Muscle layer of colon (tissue), 2 donors: ENCODE measurements around the gene CIB2.
"Not testable (repeated sequence)": the region's sequence is repeated elsewhere in the genome, so short reads cannot be mapped to it uniquely, and the experiment has no call there.

Experiments used
- H3K27ac ChIP-seq: one replicate; pipeline ENCODE4 v1.7.0; 2013; ENCODE audit warnings: low read depth, mild to moderate bottlenecking, low read length, moderate library complexity
- H3K27me3 ChIP-seq, 2 donors: one replicate each; pipeline ENCODE4 v1.7.0; 2013; ENCODE audit warnings: low read length in 2 of 2, mild to moderate bottlenecking in 2 of 2; ENCODE audit not compliant: insufficient read depth in 2 of 2, control insufficient read depth in 1 of 2
- H3K36me3 ChIP-seq: one replicate; pipeline ENCODE4 v1.7.0; 2013; ENCODE audit warnings: mild to moderate bottlenecking, low read length; ENCODE audit not compliant: insufficient read depth
- H3K4me1 ChIP-seq: one replicate; pipeline ENCODE4 v1.7.0; 2013; ENCODE audit warnings: mild to moderate bottlenecking, low read length; ENCODE audit not compliant: insufficient read depth
- H3K4me3 ChIP-seq, 2 donors: one replicate each; pipeline ENCODE4 v1.7.0; 2013; ENCODE audit warnings: low read length in 2 of 2, low read depth in 1 of 2, mild to moderate bottlenecking in 1 of 2, moderate library complexity in 1 of 2
- H3K9ac ChIP-seq: one replicate; pipeline ENCODE4 v1.7.0; 2013; ENCODE audit warnings: low read length
- H3K9me3 ChIP-seq: one replicate; pipeline ENCODE4 v1.7.0; 2013; ENCODE audit warnings: mild to moderate bottlenecking, low read length
- donor health status: abdominal sarcoma.
- donor health status: Adenocarcinoma of cecum.

Gene CIB2

DNA sequence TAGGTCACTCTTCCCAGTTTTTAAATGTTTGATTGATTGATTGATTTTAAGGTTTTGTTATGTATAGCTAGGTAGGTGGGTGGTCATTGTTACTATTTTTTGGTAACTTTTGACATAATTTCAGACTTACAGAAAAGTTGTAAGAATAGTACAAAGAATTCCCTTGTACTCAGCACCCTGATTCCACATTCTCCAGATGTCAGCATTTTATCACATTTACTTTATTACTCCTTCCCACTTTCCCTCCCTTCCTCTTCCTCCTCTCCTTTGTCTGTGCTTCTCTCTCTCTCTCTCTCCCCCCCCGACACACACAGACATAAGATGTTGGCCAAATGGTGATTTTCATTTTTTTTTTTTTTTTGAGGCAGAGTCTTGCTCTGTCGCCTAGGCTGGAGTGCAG lies 32.8 kb upstream of the CIB2 start:
- Histone ChIP-seq H3K27ac (no peak overlapping the region), H3K27me3 (no peaks in the 10 kb centered on the region), H3K9ac (no peak overlapping the region), H3K36me3 (peaks cover 69% of the 10 kb centered on the region), H3K4me1 (no peaks in the 10 kb centered on the region), H3K9me3 (no peaks in the 10 kb centered on the region), H3K4me3 (no peak overlapping the region)

DNA sequence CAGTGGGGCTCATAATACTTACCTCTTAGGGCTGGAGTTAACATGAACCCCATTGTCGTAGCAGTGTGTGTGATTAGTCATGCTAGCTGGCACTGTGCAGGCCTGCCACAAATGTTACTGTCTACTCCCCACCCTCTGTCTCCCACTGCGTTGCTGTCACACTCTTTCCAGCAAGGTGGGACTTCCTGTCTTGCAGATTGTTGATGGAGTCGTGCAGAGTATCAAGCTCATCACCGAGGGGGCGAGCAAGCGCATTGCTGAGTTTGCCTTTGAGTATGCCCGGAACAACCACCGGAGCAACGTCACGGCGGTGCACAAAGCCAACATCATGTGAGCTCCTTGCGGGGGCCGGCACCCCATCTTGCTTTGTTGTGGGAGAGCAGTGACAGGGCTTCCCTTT lies 30.8 kb upstream of the CIB2 start:
- Histone ChIP-seq H3K9me3 (no peaks in the 10 kb centered on the region), H3K27me3 (no peaks in the 10 kb centered on the region), H3K27ac (no peak overlapping the region), H3K4me1 (no peaks in the 10 kb centered on the region), H3K9ac (no peak overlapping the region), H3K36me3 (peaks cover 65% of the 10 kb centered on the region), H3K4me3 (no peak overlapping the region)

DNA sequence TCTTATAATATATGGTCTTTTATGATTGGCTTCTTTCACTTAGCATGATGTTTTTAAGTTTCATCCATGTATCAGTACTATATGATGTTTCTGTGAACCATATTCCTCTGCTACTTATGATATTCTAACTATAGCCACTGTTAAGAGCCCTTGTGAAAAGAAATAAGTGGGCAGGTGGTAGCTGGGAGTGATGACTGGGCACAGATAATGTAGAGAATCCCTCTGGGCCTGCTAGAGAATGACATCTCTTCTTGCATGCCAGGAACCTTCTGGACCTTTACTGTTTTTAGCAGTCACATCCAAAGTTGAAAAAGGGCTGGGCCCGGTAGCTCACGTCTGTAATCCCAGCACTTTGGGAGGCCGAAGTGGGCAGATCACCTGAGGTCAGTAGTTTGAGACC lies 28.1 kb upstream of the CIB2 start:
- H3K36me3 ChIP-seq = peaks cover 57% of the 10 kb centered on the region
- no peak overlapping the region for H3K27ac ChIP-seq

DNA sequence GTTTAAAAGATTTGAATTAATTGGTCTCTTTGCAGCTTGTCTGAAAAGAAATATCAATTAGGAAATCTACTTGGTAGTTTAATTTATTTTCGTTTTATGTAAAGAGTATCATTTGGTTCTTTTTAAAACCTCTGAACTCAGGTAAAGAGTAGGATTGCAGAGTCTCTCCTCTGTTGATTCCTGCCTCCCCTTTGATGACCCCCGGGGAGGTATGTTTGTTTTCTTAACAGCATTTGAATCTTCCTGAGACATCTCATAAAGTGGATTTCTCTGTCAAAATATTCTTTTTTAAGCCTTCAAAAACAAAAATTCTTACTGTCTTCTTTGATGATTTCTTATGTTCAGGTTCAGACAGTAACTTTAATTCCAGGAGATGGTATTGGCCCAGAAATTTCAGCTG lies 26.0 kb upstream of the CIB2 start:
- peaks cover 51% of the 10 kb centered on the region for H3K36me3 ChIP-seq
- H3K27me3 ChIP-seq = no peaks in the 10 kb centered on the region
- H3K9ac ChIP-seq = no peak overlapping the region
- no peak overlapping the region for H3K4me3 ChIP-seq
- H3K27ac ChIP-seq = no peak overlapping the region
- H3K9me3 ChIP-seq = no peaks in the 10 kb centered on the region
- peaks cover 9% of the 10 kb centered on the region for H3K4me1 ChIP-seq

More for the DNA sequence above, 28.1 kb upstream of the CIB2 start:
- Histone ChIP-seq H3K4me3 (no peak overlapping the region), H3K4me1 (peaks cover 9% of the 10 kb centered on the region), H3K9ac (no peak overlapping the region), H3K27me3 (no peaks in the 10 kb centered on the region), H3K9me3 (no peaks in the 10 kb centered on the region)

DNA sequence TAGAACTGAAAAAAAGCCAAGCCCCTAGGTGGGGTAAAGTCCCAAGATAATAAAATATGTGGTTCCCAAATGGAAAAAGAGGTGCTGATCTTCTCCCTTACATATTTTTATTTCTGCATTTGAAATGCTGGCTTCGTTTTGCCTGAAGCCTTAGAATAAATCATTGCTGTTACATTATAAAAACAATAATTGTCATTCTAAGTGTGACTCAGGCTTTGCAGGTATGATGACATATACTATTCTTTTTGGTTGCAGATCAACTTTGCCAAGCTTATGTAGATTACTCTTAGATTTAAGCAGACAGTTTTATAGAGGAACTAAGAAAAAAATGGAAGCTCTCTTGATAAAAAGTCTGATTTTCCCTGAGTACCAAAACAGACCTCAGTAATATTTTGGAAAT lies 25.4 kb upstream of the CIB2 start:
- Histone ChIP-seq H3K36me3 (peaks cover 45% of the 10 kb centered on the region), H3K4me3 (no peak overlapping the region), H3K4me1 (peaks cover 9% of the 10 kb centered on the region), H3K9me3 (no peaks in the 10 kb centered on the region), H3K9ac (no peak overlapping the region), H3K27me3 (no peaks in the 10 kb centered on the region), H3K27ac (no peak overlapping the region)

DNA sequence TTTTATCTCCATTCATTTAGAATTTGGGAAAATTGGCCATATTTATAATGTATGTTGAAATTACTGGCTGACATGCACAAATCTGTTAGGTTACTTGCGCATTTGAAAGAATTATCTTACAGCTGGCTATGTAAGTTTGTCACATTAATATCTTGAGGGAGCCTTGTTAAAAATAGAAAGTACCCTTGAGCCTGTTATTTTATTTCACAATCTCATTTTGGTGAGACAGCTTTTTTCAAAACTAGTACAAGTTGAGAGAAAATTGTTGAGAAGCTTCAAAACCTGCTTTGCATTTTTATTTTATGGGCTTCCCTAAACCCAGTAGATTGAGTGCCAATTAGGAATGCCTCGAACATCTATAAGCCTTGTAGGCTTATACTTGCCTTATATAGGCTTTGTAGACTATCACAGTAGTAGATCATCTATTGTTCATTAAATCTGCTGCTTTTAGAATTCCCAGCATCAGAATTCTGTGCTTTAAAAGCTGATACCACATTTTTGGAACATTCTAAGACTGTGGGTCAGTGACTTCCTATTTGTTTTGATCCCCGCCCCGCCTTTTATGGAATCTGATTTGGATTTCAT lies 24.2 kb upstream of the CIB2 start:
- no peak overlapping the region for H3K27ac ChIP-seq
- H3K4me1 ChIP-seq = peaks cover 16% of the 10 kb centered on the region
- peaks cover 36% of the 10 kb centered on the region for H3K36me3 ChIP-seq
- no peaks in the 10 kb centered on the region for H3K27me3 ChIP-seq
- no peak overlapping the region for H3K9ac ChIP-seq
- H3K9me3 ChIP-seq = no peaks in the 10 kb centered on the region
- H3K4me3 ChIP-seq = no peak overlapping the region

DNA sequence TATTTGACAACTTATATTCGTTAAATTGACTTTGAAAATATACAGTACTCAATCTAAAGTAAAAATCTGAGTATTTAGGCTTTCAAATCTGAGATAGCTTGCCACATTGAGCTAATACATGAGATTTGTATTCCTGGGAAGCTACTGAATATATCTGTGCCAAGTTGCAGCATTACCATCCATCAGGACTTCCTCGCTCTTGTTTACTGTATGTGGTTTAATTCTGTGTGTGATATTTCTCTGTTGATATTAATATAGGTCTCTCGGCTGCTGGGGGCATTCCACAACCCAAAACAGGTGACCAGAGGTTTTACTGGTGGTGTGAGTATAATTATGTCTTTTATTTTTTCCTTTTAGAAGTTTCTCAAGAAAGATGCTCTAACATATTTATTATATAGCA lies 23.7 kb upstream of the CIB2 start:
- Histone ChIP-seq H3K27ac (no peak overlapping the region), H3K9ac (no peak overlapping the region), H3K36me3 (peaks cover 33% of the 10 kb centered on the region), H3K4me3 (no peak overlapping the region), H3K9me3 (no peaks in the 10 kb centered on the region), H3K27me3 (no peaks in the 10 kb centered on the region), H3K4me1 (peaks cover 21% of the 10 kb centered on the region)

DNA sequence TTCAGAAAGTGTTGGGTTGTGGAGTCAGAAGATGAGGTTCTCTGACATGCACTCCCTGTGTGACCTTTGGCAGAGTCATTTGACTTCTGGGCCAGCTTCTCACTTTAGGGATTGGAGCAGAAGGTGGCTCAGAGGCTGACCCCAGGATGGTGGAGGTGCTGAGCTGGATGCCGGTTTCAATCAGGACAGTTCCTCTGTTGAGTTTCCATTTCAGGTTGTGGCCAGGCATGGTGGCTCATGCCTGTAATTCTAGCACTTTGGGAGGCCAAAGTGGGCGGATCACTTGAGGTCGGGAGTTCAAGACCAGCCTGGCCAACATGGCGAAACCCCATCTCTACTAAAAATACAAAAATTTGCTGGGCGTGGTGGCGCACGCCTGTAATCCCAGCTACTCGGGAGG lies 19.8 kb upstream of the CIB2 start:
- not testable (repeated sequence) for H3K27me3 ChIP-seq, H3K4me3 ChIP-seq, H3K9ac ChIP-seq, H3K27ac ChIP-seq, H3K9me3 ChIP-seq
- peaks cover 32% of the 10 kb centered on the region for H3K4me1 ChIP-seq
- H3K36me3 ChIP-seq = peaks cover 12% of the 10 kb centered on the region

DNA sequence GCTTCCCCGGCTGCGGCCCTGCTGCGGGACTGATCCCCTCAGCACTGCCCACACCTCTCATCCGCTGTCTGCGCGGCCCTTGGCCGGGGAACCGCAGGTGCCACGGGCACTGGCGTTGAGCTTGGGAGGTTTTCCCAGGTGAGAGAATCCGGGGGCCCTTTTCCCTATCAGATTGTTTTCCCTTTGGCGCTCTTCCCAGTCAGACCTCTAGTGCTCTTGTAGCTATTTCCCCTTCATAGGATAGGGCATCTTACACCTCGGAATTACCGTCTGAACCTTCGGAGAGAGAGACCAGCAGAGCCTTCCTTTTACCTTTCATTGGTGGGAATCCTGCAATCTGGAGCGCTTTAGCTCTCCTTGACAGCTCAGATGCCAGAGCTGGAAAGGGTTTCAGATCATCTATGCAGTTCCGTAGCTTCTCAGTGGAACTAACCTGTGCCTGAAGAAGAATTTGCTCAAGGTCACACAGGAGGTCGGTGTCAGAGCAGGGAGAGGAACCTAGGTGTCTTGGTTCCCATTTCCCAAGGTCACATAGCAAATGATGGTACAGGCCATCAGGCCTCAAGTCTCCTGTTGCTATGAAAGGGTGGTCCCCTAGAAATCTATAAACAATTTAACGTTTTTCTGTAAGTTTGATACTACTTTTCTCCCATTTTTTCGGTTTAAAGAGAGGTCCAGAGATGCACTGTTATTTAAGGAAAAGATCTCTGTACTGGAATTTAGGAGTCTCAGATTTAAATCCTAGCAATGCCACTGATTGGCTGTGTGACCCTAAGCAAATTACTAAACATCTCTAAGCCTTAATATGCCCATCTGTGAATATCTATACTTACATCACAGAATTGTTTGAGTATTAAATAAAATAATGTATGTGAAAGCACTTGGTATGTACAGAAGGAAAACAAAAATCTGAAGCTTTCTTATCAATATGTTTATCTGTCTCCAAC lies 18.8 kb upstream of the CIB2 start:
- peak overlapping the region; percentile 67 to 81 for H3K4me3 ChIP-seq
- H3K9ac ChIP-seq = peak overlapping the region; percentile 53
- no peaks in the 10 kb centered on the region for H3K9me3 ChIP-seq
- peaks cover 28% of the 10 kb centered on the region for H3K4me1 ChIP-seq
- H3K27ac ChIP-seq = peak overlapping the region; percentile 77
- H3K27me3 ChIP-seq = no peaks in the 10 kb centered on the region
- H3K36me3 ChIP-seq = peaks cover 5% of the 10 kb centered on the region

DNA sequence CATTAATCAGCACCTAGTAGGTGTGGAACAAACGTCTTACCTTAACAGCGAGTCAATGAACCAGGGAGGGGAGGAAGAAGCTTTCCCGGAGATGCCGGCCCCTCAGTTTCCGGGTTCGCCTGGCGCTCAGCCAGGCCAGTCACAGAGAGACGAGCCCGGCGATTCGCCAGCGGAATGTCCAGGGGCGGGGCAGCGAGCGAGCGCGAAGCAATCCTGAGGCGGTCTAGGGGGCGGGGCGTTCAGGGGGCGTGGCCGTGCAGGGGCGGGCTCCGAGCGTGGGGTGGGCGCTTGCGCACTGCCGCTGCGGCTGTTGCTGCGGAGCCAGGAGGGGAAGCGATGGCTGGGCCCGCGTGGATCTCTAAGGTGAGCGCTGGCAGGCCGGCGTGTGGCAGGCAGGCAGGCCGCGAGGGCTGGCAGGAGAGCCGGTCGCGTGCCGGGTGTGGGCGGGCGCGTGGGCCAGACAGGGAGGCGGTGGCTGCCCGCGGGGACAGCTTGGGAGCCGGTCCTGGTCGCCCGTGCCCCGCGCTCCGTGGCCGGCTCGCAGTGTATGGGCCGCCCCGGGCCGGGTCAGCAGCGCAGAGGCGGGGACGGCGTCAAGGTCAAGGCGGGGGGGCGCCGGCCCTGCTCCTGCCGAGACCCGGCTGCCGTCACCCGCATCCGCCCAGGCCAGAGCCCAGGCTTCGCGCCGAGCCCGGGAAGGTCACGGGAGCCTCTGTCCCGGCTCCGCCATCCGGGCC lies 18.0 kb upstream of the CIB2 start, which contains the start of gene IDH3A:
Gene IDH3A, plus strand, starts transcription at position 295 of the 737 bp plus-strand sequence. Its CDS starts 42 bp downstream, at position 337.
- Histone ChIP-seq H3K27ac (peak within 1 kb of the TSS; percentile 86), H3K27me3 (no peaks in the 10 kb centered on the region), H3K4me1 (peaks cover 22% of the 10 kb centered on the region), H3K4me3 (peak within 1 kb of the TSS; percentile 67 to 81), H3K9ac (peak within 1 kb of the TSS; percentile 61), H3K36me3 (no peaks in the 10 kb centered on the region), H3K9me3 (no peaks in the 10 kb centered on the region)

DNA sequence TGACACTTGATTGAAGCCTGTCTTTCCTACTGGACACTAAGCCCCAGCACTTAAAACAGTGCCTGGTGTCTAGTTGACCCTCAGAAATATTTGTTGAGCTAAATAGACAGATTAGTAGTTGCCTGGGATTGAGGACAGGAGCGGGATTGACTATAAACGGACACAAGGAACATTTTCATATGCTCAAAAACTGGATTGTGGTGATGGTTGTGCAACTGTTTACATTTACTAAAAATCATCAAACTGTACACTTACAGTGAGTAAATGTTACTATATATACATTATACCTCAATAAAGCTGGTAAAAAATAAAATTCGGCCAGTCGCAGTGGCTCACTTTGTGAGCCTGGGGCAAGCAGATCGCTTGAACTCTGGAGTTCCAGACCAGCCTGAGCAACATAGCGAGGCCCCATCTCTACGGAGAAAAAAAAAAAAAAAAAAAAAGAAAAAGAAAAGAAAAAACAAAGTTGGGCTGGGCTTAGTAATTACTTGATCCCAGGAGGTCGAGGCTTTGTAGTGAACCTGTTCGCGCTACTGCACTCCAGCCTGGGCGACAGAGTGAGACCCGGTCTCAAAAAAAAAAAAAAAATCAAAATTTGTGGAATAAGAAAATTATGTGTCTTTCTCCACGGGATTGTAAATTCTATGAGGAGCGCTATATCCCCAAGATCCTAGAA lies 17.3 kb upstream of the CIB2 start:
- H3K36me3 ChIP-seq = no peaks in the 10 kb centered on the region
- peaks cover 22% of the 10 kb centered on the region for H3K4me1 ChIP-seq
- H3K27me3 ChIP-seq = no peaks in the 10 kb centered on the region
- H3K9me3 ChIP-seq = no peaks in the 10 kb centered on the region
- peak overlapping the region; percentile 61 for H3K9ac ChIP-seq
- peak overlapping the region; percentile 86 for H3K27ac ChIP-seq
- H3K4me3 ChIP-seq = peak overlapping the region; percentile 67 to 81
